ENCODE measurements around the gene ALPP. TPM values are rescaled to one million over a fixed set of nuclear protein-coding genes. Genes with fewer than 3 reads are reported as not detected.

Gene ALPP
- total RNA-seq, 2 experiments from 2014 or later: not detected

DNA sequence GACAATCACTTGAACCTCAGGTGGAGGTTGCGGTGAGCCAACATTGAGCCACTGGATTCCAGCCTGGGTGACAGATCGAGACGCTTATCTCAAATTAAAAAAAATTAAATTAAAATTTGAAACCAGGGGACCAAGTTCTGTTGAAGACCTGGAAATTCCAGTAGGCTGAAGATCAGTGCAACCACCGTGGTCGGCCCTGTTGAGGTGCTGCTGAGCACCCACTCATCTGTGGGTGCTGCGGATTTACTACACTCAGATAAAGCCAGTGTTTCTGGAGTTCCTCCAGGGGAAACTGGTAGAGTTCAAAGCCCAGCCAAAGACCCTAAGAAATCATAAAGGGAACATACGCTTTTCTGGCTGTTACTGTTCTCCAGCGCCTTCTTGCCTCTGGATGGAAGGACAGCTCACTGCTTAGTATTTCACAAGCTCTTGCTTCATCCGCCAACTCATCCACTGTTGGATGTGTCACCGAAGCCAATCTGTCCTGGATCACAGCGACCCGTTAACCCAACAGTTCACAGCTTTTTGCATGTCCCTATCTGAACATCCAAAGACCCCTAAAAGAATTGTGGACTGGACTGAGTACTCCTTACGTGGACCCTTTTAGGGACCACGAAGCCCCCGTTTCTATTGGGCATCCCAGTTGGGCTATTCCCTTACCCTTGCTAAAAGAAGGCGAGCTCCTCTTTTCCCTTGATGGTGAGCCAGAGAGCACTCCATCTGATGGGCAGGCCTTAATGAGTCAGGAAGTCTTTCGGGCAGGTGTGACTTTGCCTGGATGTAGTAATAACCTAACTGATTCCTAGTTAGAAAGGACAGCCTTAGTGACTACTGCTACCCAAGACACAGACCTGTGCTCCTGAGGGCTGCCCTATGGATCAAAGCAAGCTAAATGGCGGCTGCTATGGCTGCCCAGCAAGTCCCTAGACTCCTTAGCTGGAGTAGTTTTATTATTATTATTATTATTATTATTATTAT lies 6.0 kb upstream of the ALPP start:
- TF ChIP-seq CTCF (IDR thresholded peaks at IDR 0.05): no peak
- Mint-ChIP-seq H3K4me3 (no peak overlapping the region), H3K27ac (no peak overlapping the region), H3K9me3 (no peaks in the 10 kb centered on the region), H3K4me1 (ENCODE audit: low read depth) (no peaks in the 10 kb centered on the region), H3K27me3 (no peaks in the 10 kb centered on the region), H3K36me3 (ENCODE audit: low read depth) (no peaks in the 10 kb centered on the region)
- H3K27ac ChIP-seq (ENCODE audit: low read depth in 1 of 2, low read length in 2 of 2): no peak overlapping the region
- H3K9me3 ChIP-seq (ENCODE audit: control insufficient read depth in 1 of 2, insufficient read depth in 1 of 2, low read length in 2 of 2): no peaks in the 10 kb centered on the region
- peaks cover 3% of the 10 kb centered on the region for H3K4me1 ChIP-seq (ENCODE audit: insufficient read depth, low read length)
- no peak overlapping the region for H3K4me3 ChIP-seq (ENCODE audit: low read length)
- H3K36me3 ChIP-seq (ENCODE audit: insufficient read depth, low read length): no peaks in the 10 kb centered on the region
- ATAC-seq (ENCODE audit: poor library complexity) (no peak), DNase-seq (no peak)
- intact Hi-C loops (cut with DNase I, micrococcal nuclease): no loop called here
- POLR2A ChIA-PET: no interaction called here
- H3K27me3 ChIP-seq (ENCODE audit: control insufficient read depth in 1 of 2, insufficient read depth in 2 of 2, low read length in 2 of 2): no peaks in the 10 kb centered on the region
- CTCF ChIA-PET: no interaction called here

DNA sequence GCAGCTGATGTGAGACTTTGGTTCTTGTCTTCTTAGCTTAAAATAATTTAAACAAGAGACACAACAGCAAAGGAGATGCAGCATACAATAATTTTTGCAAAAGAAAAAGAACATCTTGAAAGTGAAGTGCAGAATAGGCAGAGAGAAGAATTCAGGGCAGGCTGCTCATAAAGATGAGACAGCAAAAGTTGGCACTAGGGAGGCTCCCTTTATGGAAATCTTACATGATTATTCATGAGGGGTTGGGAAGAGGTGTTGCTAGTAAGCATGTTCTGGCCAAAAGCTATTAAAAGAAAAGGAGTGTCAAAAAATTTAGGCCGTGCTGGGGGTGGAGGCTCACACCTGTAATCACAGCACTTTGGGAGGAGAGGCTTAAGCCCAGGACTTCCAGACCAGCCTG lies 4.2 kb upstream of the ALPP start:
- no peak for DNase-seq
- Mint-ChIP-seq H3K4me3 (no peak overlapping the region), H3K27ac (no peak overlapping the region), H3K36me3 (ENCODE audit: low read depth) (no peaks in the 10 kb centered on the region), H3K27me3 (no peaks in the 10 kb centered on the region), H3K9me3 (no peaks in the 10 kb centered on the region), H3K4me1 (ENCODE audit: low read depth) (no peaks in the 10 kb centered on the region)
- Histone ChIP-seq H3K4me1 (ENCODE audit: insufficient read depth, low read length) (peaks cover 3% of the 10 kb centered on the region), H3K27me3 (ENCODE audit: control insufficient read depth in 1 of 2, insufficient read depth in 2 of 2, low read length in 2 of 2) (no peaks in the 10 kb centered on the region), H3K36me3 (ENCODE audit: insufficient read depth, low read length) (no peaks in the 10 kb centered on the region), H3K4me3 (ENCODE audit: low read length) (no peak overlapping the region), H3K27ac (ENCODE audit: low read depth in 1 of 2, low read length in 2 of 2) (no peak overlapping the region), H3K9me3 (ENCODE audit: control insufficient read depth in 1 of 2, insufficient read depth in 1 of 2, low read length in 2 of 2) (no peaks in the 10 kb centered on the region)
- ChIA-PET POLR2A (no interaction called here), CTCF (no interaction called here)
- no peak for ATAC-seq (ENCODE audit: poor library complexity)
- no peak for TF ChIP-seq CTCF (IDR thresholded peaks at IDR 0.05)
- intact Hi-C loops (cut with DNase I, micrococcal nuclease): no loop called here

DNA sequence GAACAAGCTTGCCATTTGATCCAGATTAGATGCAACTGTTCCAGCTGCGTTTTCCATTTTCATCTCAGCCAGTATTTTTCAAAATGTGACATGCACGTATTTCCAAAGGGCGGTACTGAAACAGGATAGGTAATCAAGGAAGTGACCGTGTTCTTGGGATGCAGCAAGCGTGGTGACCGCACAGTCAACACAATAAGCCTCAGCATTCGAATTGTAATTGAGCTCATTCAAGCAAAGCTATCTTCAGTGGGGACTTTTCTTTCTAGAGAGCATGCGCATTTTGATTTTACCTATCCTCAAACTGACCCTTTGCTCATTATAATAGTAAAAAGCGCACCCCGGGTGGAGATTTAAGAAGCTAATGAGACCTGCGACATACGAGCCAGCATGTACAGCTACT lies 3.4 kb upstream of the ALPP start:
- intact Hi-C loops (cut with DNase I, micrococcal nuclease): no loop called here
- H3K9me3 ChIP-seq (ENCODE audit: control insufficient read depth in 1 of 2, insufficient read depth in 1 of 2, low read length in 2 of 2): no peaks in the 10 kb centered on the region
- TF ChIP-seq CTCF (IDR thresholded peaks at IDR 0.05): no peak
- Mint-ChIP-seq H3K27ac (no peak overlapping the region), H3K27me3 (no peaks in the 10 kb centered on the region), H3K36me3 (ENCODE audit: low read depth) (no peaks in the 10 kb centered on the region), H3K4me3 (no peak overlapping the region), H3K9me3 (no peaks in the 10 kb centered on the region), H3K4me1 (ENCODE audit: low read depth) (no peaks in the 10 kb centered on the region)
- ChIA-PET POLR2A (interaction anchor here (0.6 kb wide), 1 partner anchor 84 kb away, joined by 3 read pairs; no protein-coding TSS in a partner anchor), CTCF (no interaction called here)
- DNase-seq (no peak), ATAC-seq (ENCODE audit: poor library complexity) (no peak)
- no peaks in the 10 kb centered on the region for H3K4me1 ChIP-seq (ENCODE audit: insufficient read depth, low read length)
- no peaks in the 10 kb centered on the region for H3K36me3 ChIP-seq (ENCODE audit: insufficient read depth, low read length)
- no peaks in the 10 kb centered on the region for H3K27me3 ChIP-seq (ENCODE audit: control insufficient read depth in 1 of 2, insufficient read depth in 2 of 2, low read length in 2 of 2)
- H3K27ac ChIP-seq (ENCODE audit: low read depth in 1 of 2, low read length in 2 of 2): no peak overlapping the region
- H3K4me3 ChIP-seq (ENCODE audit: low read length): no peak overlapping the region

Measured in CD4-positive, alpha-beta T cell (primary cell).